GM21528 (cell line): ENCODE data around the gene ARMC7.
"Not testable (repeated sequence)": the region's sequence is repeated elsewhere in the genome, so short reads cannot be mapped to it uniquely, and the experiment has no call there.

Experiments
- ATAC-seq: cut with Tn5 transposase; IDR thresholded peaks from one replicate; pipeline ENCODE4 v1.9.1; 2021; ENCODE audit warnings: mild to moderate bottlenecking, moderate library complexity; ENCODE audit not compliant: unreplicated experiment, low FRiP score

Gene ARMC7

GRCh38 chr17:75127936-75128335, 18.2 kb downstream of the ARMC7 start:
- ATAC-seq, result not testable (repeated sequence)

- ATAC-seq, result no peak
These were observed 19.1 kb downstream of the ARMC7 start for GRCh38 chr17:75128694-75129505.

- no peak for ATAC-seq
These were observed 19.8 kb downstream of the ARMC7 start for GRCh38 chr17:75129576-75129975.

GRCh38 chr17:75130059-75130631, 20.4 kb downstream of the ARMC7 start:
- no peak for ATAC-seq

- no peak for ATAC-seq
These were observed 21.0 kb downstream of the ARMC7 start for GRCh38 chr17:75130632-75131277.

GRCh38 chr17:75131278-75132017, 21.7 kb downstream of the ARMC7 start, which contains the start of gene NT5C:
Gene NT5C (minus strand): TSS chr17:75131742. CDS start chr17:75131707, 35 bp downstream.
- ATAC-seq, result peak; percentile 72

- ATAC-seq, result not testable (repeated sequence)
These were observed 22.5 kb downstream of the ARMC7 start for GRCh38 chr17:75132018-75133000.

GRCh38 chr17:75133001-75133400, 23.2 kb downstream of the ARMC7 start:
- ATAC-seq, result no peak

GRCh38 chr17:75133607-75134347, 24.0 kb downstream of the ARMC7 start:
- not testable (repeated sequence) for ATAC-seq

GRCh38 chr17:75135452-75135851, 25.7 kb downstream of the ARMC7 start:
- no peak for ATAC-seq

GRCh38 chr17:75135946-75136345, 26.2 kb downstream of the ARMC7 start:
- no peak for ATAC-seq

- ATAC-seq, result not testable (repeated sequence)
These were observed 28.0 kb downstream of the ARMC7 start for GRCh38 chr17:75137762-75138161.

- no peak for ATAC-seq
These were observed 28.8 kb downstream of the ARMC7 start for GRCh38 chr17:75138519-75138918.

GRCh38 chr17:75142236-75142971, 32.6 kb downstream of the ARMC7 start:
- ATAC-seq, result no peak

- ATAC-seq, result no peak
These were observed 35.2 kb downstream of the ARMC7 start for GRCh38 chr17:75144816-75145512.

- no peak for ATAC-seq
These were observed 36.8 kb downstream of the ARMC7 start for GRCh38 chr17:75146592-75146991.

- no peak for ATAC-seq
These were observed 38.2 kb downstream of the ARMC7 start for GRCh38 chr17:75147878-75148546.
